HG03460 (cell line): ENCODE measurements around the gene SLC15A2.
"Not testable (repeated sequence)": the region's sequence is repeated elsewhere in the genome, so short reads cannot be mapped to it uniquely, and the experiment has no call there.

Source experiments
- ATAC-seq: cut with Tn5 transposase; IDR thresholded peaks from one replicate; pipeline ENCODE4 v1.9.1; 2021; ENCODE audit not compliant: unreplicated experiment

Gene SLC15A2, protein sequence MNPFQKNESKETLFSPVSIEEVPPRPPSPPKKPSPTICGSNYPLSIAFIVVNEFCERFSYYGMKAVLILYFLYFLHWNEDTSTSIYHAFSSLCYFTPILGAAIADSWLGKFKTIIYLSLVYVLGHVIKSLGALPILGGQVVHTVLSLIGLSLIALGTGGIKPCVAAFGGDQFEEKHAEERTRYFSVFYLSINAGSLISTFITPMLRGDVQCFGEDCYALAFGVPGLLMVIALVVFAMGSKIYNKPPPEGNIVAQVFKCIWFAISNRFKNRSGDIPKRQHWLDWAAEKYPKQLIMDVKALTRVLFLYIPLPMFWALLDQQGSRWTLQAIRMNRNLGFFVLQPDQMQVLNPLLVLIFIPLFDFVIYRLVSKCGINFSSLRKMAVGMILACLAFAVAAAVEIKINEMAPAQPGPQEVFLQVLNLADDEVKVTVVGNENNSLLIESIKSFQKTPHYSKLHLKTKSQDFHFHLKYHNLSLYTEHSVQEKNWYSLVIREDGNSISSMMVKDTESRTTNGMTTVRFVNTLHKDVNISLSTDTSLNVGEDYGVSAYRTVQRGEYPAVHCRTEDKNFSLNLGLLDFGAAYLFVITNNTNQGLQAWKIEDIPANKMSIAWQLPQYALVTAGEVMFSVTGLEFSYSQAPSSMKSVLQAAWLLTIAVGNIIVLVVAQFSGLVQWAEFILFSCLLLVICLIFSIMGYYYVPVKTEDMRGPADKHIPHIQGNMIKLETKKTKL

DNA sequence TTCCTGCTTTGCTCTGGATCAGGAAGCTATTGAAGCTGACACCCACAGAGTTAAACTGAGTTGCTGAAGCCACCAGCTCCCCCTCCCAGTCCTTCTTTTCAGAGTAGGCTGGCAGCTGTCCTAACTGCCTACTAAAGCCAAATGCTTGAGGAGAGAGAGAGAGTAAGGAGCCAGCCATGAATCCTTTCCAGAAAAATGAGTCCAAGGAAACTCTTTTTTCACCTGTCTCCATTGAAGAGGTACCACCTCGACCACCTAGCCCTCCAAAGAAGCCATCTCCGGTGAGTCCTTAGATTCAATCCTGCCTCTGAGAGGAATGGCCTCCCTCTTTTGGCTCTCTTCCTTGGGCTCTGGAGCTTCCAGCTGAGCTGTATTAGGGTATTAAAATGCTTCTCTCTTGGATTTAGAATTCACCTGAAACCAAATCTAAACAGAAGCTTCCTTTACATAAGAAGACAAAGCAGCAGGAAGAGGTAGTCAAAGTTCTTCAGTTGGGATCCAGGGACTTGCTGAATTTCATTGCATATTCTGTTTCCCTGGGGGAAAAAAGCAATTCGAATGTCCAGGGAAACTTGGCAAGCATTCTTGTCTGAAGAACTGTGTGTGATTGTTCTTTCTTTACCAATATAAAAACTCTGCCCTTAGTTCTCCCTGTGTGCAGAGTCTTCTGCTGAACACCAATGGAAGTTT lies at the start of gene SLC15A2:
SLC15A2 (plus strand) TSS at position 101 of the 690 bp plus-strand sequence; CDS start at position 177, 76 bp downstream.
- no peak for ATAC-seq

DNA sequence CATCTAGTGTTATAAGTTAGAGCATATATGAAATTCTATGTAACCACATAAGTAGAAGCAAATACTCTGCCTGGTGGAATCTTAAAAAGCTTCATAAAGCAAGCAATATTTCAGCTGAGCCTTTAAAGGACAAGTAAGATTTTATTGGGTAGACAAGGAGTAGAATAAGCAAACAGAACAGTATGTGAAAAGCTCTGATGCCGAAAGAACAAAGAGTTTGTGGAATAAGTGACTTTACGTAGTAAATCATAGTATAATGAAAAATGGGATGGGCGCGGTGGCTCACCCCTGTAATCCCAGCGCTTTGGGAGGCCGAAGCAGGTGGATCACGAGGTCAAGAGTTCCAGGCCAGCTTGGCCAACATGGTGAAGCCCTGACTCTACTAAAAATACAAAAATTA lies 49.3 kb upstream of the SLC15A2 start:
- ATAC-seq, result no peak

DNA sequence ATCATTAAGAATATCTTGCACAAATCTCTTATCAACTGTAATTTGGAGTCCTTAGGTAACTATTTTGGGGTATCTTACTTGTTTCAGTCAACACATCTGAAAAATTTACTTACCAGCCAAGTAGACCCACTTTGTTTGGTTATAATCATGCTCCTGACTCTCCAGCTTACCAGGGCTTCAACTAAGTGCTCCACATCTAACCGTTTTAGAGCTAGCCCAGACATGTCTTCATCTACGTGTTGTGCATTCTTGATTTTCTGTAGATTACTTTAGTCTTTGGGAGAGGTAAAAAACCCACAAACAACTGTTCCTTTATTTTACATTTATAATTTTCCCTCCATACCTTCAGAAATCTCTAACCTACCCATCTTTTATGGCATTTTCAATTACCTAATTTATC lies 41.9 kb upstream of the SLC15A2 start:
- ATAC-seq, result no peak

DNA sequence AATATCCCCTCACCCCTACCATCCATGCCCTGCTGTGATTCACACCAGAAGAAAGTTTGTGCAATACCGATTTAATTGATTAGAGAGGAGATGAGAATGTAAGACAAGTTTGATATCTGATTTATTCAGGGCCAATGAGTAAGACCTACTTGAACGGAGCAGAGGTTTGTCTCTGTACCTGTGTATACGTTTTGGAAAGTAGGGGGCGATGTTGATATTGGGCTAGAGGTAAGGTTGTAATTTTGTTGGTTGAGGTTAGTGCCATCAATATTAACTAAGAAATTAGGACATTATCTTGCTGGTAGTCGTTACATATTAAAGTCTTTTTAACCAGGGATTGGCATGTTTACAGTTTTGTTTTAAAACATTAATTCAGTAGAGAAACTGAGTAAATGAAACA lies 38.6 kb upstream of the SLC15A2 start:
- ATAC-seq, result no peak

DNA sequence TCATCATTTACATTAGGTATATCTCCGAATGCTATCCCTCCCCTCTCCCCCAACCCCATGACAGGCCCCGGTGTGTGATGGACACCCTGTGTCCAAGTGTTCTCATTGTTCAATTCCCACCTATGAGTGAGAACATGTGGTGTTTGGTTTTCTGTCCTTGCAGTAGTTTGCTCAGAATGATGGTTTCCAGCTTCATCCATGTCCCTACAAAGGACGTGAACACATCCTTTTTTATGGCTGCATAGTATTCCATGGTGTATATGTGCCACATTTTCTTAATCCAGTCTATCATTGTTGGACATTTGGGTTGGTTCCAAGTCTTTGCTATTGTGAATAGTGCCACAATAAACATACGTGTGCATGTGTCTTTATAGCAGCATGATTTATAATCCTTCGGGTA lies 36.4 kb upstream of the SLC15A2 start:
- ATAC-seq, result not testable (repeated sequence)

DNA sequence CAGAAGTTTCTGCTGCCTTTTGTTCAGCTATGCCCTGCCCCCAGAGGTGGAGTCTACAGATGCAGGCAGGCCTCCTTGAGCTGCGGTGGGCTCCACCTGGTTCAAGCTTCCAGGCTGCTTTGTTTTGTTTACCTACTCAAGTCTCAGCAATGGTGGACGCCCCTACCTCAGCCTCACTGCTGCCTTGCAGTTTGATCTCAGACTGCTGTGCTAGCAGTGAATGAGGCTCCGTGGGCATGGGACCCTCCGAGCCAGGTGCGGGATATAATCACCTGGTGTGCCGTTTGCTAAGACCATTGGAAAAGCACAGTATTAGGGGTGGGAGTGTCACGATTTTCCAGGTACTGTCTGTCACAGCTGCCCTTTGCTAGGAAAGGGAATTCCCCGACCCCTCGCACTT lies 31.0 kb upstream of the SLC15A2 start:
- ATAC-seq, result not testable (repeated sequence)

DNA sequence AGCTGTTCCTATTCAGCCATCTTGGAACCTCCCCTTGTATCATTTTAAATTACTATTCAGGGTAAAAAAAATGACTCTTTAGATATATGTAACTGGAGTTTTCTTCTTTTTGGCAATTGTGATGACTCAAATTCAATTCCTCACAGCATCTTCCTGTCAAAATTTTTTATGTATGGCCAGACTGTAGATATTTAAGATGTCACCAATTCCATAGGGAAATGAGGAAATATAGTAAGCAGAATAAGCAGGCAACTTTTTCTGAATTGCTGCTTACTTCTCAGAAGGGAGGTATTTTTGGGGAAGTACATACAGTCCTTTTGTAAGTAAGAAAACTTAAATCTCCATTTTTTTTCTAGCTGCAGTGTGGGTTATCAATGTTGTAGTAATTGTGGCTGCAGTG lies 30.4 kb upstream of the SLC15A2 start:
- ATAC-seq, result no peak

DNA sequence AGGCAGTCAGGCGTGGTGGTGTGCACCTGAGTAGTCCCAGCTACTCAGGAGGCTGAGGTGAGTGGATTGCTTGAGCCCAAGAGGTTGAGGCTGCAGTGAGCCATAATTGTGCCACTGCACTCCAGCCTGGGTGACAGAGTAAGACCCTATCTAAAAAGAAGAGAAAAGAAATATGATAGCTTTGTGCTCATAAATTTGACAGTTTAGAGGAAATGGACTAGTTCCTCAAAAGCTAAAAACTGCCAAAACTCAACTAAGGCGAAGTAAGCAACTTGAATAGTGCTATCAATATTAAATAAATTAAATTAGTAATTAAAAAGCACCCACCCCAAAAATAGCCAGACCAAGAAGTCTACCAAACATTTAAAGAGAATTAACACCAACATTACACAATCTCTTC lies 24.5 kb upstream of the SLC15A2 start:
- no peak for ATAC-seq

DNA sequence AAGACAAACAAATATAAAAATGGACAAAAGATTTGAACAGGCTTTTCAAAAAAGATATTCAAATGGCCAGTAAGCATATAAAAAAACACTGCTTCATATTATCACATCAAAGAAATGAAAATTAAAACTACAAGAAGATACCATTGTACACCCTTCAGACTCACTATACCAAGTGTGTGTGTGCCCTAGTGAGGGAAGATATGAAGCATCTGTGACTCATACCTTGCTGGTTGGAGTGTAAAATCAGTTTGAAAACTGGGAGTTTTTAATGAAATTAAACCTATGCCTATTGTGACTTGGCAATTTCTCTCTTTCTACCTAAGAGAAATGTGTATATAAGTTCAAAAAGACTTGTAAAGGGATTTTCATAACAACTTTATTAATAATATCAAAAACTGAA lies 23.5 kb upstream of the SLC15A2 start:
- ATAC-seq, result no peak

DNA sequence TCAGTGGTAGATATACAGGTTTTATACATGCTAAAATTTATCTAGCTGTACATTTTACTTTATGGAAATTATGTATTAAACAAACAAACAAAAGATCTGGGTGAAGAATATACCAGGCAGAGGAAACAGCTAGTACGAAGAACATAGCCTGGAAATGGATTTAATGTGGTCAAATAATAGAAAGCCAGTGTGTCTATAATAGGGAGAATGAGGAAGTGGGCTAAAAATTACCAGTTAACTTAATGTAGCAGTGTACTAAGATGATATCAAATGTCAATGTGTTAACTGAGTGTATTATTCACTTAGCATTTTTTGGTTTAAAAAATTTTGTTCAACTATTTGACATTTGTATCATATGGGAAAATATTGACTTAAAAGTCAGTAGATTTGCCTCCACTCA lies 22.8 kb upstream of the SLC15A2 start:
- ATAC-seq, result no peak

DNA sequence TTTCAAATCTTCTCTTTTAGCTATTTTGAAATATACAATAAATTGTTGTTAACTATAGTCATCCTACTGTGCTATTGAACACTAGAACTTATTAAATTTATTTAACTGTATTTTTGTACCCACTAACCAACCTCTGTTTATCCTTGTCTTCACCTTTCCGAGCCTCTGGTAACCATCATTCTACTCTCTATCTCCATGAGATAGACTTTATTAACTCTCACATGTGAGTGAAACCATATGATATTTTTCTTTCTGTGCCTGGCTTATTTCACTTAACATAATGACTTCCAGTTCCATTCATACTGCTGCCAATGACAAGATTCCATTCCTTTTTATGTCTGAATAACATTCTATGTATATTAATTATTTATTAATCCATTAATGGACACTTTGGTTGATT lies 15.8 kb upstream of the SLC15A2 start:
- no peak for ATAC-seq

DNA sequence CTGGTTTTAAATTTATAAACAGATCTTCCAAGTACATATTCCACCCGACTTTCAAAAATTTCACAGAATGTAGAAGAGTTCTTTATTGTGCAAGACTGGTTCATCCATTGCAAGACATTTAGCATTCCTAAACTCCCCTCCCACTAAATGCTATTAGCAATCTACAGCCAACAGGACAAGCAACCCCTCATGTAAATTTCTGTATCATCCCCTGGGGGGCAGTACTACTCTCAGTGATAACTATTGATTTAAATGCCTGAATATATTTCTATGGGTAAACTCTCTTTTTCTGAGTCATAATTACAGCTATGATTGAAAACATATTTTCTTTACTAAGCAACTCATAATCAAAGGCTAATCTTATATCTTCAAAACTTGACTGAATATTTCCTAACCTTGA lies 10.7 kb upstream of the SLC15A2 start:
- ATAC-seq, result no peak

DNA sequence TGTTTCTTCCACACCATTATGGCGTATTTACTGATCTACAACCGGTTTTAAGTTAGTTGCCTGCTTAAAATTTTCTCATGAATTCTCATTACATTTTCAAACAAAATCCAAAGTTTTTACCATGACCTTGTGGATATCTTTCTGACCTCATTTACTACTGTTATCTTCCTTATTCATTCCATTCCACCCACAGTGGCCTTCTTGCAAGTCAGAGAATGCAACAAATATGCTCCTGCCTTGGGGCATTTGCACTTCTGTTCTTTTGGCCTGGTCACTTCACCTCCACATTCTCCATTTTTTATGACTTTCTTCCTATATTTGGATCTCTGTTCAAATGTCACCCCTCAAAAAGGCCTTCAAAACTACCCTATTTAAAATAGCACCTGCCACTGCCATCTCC lies 8.8 kb upstream of the SLC15A2 start:
- ATAC-seq, result no peak

DNA sequence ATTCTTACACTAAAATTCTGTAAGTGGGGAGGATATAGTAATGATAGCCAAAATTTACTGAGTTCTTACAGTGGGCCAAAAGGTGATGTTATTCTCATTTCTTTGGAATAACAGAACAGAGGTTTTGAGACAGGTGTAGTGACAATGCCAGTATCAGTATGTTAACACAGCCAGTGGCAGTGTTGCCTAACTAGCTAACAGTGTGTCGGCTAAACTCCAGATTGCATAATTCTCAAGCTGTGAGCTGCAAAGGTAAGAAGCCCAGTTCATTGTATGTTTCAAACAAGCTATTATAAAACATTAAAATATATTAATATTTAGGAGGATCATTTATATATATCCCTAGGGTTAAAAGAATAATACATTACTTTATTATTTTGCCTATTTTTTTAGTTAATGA lies 920 bp downstream of the SLC15A2 start:
- no peak for ATAC-seq

DNA sequence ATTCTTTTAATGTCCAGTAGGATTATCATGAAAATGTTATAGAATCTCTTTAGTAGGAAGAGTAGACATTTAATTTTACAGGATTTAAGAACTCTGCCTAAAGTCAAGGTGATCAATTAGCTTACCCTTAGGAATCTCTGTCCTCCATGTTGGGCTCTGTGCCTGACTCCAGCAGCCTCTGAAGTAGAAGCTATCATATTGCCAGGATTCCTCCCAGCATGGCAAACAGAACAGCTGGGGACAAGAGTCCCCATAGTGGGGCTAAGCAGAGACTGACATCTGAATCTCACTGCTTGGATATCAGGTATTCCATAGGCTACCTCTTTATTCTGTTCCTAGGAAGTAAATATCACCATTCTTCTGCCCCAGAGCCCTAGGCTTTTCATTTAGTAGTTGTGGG lies 1.5 kb downstream of the SLC15A2 start:
- ATAC-seq, result no peak

DNA sequence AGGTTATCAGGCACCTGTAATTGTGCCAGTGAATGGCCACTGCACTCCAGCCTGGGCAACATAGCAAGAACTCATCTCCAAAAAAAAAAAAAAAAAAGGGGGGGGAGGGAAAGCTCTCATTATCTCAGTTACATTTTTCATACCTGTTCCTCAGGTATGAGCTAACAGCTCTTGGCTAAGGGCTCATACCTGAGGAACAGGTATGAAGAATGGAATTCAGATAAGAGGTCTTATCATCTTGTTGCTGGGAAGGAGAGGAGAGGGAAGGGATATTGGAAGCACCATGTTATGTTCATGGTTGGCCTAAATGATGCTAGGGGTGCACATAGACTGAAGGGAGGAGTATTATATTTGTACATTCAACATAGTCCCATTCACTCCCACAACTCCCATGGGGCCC lies 2.6 kb downstream of the SLC15A2 start:
- ATAC-seq, result no peak

DNA sequence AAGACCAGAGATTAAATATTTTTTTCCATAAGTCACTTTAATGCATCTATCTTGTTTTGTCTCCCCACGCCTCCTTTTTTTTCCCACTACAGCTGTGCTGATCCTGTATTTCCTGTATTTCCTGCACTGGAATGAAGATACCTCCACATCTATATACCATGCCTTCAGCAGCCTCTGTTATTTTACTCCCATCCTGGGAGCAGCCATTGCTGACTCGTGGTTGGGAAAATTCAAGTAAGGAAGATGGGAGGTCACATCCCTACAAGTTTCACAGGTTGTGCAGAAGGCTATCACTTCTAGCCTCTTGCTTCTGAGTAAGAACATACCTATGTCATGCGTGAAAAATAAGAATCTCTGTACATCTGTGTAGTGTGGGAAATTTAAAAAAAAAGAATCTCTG lies 3.1 kb downstream of the SLC15A2 start:
- no peak for ATAC-seq

DNA sequence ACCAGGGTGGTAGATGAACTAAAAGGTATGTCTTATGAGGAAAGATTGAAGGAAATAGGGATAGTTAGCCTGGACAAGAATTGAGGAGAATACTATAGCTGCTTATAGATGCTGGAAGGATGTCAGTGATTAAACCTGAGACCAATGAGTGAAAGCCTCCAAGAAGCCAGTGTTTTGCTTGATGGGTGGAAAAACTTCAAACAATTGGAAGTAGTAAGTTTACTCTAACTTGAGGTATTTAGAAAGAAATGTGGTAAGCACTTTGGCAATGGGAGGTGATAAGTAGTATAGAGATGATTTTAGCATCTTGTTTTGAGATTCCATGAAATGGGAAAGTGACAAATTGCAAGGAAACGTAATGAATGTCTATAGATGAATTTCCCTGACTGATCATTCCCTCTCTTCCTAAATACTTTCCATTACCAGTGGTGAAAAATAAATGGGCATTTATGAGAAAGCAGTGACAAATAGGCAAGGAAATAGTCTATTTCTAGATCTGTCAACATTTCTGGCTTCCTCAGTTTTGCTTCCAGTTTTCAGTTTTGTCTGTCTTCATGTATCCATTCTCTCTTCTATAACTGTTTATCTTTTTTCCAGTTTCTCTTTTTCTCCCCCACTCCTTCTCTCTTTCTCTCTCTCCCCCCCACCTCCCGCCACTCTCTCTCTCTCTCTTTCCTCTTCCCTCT lies 19.2 kb downstream of the SLC15A2 start:
- no peak for ATAC-seq

DNA sequence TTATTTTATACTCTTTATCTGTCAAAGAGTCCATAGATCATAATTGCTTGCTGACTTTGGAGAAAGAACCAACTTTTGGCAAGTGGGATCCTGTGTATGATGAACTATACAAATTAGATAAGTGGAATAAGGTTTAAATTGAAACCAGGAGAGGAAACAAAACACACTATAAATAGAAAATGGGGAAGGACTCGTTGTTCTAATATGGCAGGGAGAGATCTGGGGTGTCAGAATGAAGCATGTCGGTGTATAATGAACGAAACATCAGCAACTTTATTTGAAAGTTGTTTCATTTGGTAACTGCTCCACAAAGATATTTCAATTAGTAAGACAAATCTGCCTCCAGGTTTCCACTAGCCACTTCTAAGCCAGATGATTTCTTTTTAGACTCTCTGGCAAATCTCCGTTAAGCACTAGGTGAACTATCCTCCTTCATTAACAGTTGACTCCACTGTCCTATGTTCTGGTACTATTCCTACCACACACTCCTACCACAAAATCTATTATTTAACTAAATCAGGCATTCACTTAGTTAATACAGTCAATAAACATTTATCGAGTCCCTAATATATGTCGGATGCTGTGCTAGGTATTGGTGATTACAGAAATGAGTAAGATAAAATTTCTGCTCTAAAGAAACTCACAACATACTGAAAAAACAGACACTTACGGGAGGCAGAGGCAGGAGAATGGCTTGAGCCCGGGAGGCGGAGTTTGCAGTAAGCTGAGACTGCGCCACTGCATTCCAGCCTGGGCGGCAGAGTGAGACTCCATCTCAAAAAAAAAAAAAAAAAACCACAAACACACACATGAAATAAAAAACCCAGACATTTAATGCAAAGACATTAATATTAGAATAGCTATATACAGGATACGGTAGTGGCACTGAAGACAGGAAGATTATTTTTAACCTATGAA lies 20.1 kb downstream of the SLC15A2 start:
- ATAC-seq, result no peak

DNA sequence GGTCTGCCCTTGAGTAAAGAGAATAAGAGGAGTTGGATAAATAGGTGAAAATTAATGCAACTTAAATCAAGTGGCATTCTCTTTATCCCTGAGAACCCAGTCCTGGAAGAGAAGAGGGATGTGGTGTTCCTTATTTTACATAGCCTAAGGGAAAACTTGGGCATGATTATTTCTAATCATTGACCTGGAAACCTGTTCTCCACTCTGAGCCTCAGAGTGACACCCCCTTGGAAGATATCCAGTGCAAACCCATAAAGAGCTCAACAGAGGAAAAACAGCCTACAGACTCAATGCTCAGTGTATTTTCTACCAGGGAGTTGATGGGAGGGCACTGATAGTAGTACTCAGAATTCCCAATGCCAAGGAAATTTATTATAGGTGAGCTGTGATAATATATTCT lies 22.0 kb downstream of the SLC15A2 start:
- no peak for ATAC-seq
